ENCODE results near the gene RLN3. TPM values are rescaled to one million over a fixed set of nuclear protein-coding genes. Genes with fewer than 3 reads are reported as not detected.
"Not testable (repeated sequence)": the region's sequence is repeated elsewhere in the genome, so short reads cannot be mapped to it uniquely, and the experiment has no call there.

RLN3 gene
- total and polyA plus RNA-seq, 9 donors = not detected

DNA sequence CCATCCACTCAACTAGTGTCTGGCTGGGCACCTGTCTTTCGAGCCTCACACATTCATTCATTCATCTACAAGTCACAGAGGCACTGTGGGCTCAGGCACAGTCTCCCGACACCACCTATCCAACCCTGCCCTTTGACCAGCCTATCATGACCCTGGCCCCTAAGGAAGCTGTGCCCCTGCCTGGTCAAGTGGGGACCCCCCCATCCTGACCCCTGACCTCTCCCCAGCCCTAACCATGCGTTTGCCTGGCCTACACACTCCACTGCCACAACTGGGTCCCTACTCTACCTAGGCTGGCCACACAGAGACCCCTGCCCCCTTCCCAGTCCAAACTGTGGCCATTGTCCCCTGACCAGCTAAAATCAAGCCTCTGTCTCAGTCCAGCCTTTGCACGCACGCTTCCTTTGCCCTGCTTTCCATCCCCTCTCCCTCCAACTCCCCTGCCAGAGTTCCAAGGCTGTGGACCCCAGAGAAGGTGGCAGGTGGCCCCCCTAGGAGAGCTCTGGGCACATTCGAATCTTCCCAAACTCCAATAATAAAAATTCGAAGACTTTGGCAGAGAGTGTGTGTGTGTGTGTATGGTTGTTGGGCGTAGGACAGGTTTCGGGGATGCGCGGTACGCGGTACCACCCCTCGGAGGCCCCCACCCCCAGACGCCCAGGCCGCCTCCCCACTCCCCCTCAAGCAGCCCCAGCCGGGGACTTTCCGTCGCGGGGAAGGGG is 3.2 kb downstream of the RLN3 start:
- DNase-seq = no peak
- Histone ChIP-seq H3K27ac (no peak overlapping the region), H3K9me3 (no peaks in the 10 kb centered on the region), H3K4me3 (peak overlapping the region; percentile 45), H3K27me3 (no peaks in the 10 kb centered on the region), H3K36me3 (no peaks in the 10 kb centered on the region), H3K4me1 (ENCODE audit: insufficient read depth) (no peaks in the 10 kb centered on the region)
- intact Hi-C loops (cut with DNase I) = no loop called here
- WGBS, 3 donors = 16 to 23% (median 16%) methylated on average over 12 to 20 of the region's 20 CpGs
- TF ChIP-seq POLR2A (IDR thresholded peaks at IDR 0.05) (no peak), EP300 (IDR thresholded peaks at IDR 0.05) (no peak)
- TF ChIP-seq, protein P1, sequence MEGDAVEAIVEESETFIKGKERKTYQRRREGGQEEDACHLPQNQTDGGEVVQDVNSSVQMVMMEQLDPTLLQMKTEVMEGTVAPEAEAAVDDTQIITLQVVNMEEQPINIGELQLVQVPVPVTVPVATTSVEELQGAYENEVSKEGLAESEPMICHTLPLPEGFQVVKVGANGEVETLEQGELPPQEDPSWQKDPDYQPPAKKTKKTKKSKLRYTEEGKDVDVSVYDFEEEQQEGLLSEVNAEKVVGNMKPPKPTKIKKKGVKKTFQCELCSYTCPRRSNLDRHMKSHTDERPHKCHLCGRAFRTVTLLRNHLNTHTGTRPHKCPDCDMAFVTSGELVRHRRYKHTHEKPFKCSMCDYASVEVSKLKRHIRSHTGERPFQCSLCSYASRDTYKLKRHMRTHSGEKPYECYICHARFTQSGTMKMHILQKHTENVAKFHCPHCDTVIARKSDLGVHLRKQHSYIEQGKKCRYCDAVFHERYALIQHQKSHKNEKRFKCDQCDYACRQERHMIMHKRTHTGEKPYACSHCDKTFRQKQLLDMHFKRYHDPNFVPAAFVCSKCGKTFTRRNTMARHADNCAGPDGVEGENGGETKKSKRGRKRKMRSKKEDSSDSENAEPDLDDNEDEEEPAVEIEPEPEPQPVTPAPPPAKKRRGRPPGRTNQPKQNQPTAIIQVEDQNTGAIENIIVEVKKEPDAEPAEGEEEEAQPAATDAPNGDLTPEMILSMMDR (IDR thresholded peaks at IDR 0.05) = no peak

DNA sequence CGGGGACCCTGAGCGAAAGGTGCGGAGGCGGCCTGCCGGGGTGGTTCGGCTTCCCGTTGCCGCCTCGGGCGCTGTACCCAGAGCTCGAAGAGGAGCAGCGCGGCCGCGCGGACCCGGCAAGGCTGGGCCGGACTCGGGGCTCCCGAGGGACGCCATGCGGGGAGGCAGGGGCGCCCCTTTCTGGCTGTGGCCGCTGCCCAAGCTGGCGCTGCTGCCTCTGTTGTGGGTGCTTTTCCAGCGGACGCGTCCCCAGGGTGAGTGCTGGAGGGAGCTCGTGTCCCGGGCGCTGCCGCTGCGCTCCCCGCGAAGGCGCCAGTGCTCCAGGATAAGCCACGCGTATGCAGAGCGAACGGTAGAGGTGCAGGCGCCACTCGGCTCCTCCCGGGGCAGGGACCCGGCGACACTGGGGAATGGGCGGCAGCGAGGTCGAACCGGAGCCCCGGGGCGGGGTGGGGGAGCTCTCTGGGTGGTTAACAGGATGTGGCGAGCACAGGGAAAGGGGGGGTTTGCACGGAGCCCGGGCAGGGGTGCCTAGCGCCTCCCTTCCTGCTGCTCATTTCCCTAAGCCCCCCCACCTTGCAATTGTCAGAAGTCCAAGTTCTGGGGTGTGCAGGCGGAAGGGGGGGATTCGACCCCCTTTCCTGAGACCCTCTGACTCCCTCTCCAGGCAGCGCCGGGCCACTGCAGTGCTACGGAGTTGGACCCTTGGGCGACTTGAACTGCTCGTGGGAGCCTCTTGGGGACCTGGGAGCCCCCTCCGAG is 4.0 kb downstream of the RLN3 start, which contains the start of gene IL27RA:
TSS of gene IL27RA (plus strand) at position 44 of the 762 bp plus-strand sequence. CDS start at position 155, 111 bp downstream.
- 0% methylated on average over 37 to 63 of the region's 63 CpGs for WGBS, 3 donors

DNA sequence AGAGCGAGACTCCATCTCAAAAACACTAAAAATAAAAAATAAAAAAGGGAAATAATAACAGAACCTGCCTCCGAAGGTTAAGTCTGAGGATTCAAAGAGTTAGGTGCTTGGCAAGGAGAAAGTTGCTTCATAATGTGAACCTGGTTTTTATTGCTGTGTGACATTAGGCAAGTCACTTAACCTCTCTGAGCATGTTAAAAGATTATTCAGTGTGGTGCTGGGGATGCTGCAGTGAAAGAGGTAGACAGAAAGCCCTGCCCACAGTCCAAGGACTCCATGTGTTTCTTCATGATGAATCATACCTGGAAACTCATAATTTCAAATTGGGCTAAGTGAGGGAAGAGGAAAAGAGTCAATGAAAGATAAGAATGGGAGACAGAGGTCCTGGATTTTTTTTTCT is 6.0 kb downstream of the RLN3 start:
- WGBS, 3 donors = 91 to 98% (median 94%) methylated on average over 2 of the region's 2 CpGs
- no peaks in the 10 kb centered on the region for H3K4me1 ChIP-seq (ENCODE audit: insufficient read depth)
- H3K4me3 ChIP-seq = no peak overlapping the region
- no peak overlapping the region for H3K27ac ChIP-seq
- no peak for TF ChIP-seq EP300 (IDR thresholded peaks at IDR 0.05)
- TF ChIP-seq, protein P1 (IDR thresholded peaks at IDR 0.05) = no peak
- TF ChIP-seq POLR2A (IDR thresholded peaks at IDR 0.05) = no peak
- intact Hi-C loops (cut with DNase I) = no loop called here
- H3K9me3 ChIP-seq = no peaks in the 10 kb centered on the region
- H3K36me3 ChIP-seq = no peaks in the 10 kb centered on the region
- DNase-seq = no peak
- no peaks in the 10 kb centered on the region for H3K27me3 ChIP-seq

More for the DNA sequence above, 4.0 kb downstream of the RLN3 start, which contains the start of gene IL27RA:
- Histone ChIP-seq H3K4me3 (peak within 1 kb of the TSS; percentile 45), H3K27me3 (no peaks in the 10 kb centered on the region), H3K27ac (no peak within 1 kb of the TSS), H3K4me1 (ENCODE audit: insufficient read depth) (no peaks in the 10 kb centered on the region), H3K36me3 (no peaks in the 10 kb centered on the region), H3K9me3 (no peaks in the 10 kb centered on the region)
- intact Hi-C loops (cut with DNase I) = no loop called here
- TF ChIP-seq, protein P1 (IDR thresholded peaks at IDR 0.05) = peak in 1 of 3 donors; percentile 20
- TF ChIP-seq POLR2A (IDR thresholded peaks at IDR 0.05) = no peak
- no peak for TF ChIP-seq EP300 (IDR thresholded peaks at IDR 0.05)
- DNase-seq = peak in 3 of 5 donors; percentile 19 to 51 (median 48)

DNA sequence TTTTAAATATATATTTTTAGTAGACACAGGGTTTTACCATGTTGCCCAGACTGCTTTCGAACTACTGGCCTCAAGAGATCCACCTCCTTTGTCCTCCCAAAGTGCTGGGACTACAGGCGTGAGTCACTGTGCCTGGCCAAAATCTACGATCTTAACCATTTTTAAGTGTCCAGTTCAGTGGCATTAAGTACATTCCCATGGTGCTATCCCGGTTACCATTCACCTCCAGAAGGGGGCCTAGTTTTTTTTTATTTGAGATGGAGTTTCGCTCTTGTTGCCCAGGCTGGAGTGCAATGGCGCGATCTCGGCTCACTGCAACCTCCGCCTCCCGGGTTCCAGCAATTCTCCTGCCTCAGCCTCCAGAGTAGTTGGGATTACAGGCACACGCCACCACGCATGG is 7.2 kb downstream of the RLN3 start:
- intact Hi-C loops (cut with DNase I) = not testable (repeated sequence)
- WGBS, 3 donors = 88 to 91% (median 89%) methylated on average over 12 of the region's 12 CpGs

More for the DNA sequence above, 7.2 kb downstream of the RLN3 start:
- not testable (repeated sequence) for DNase-seq; H3K27ac ChIP-seq; H3K4me1 ChIP-seq (ENCODE audit: insufficient read depth); H3K36me3 ChIP-seq; H3K27me3 ChIP-seq; H3K4me3 ChIP-seq; H3K9me3 ChIP-seq
